ENCODE results near the gene SNRPA. TPM values are rescaled to one million over a fixed set of nuclear protein-coding genes. Genes with fewer than 3 reads are reported as not detected.
A peak's percentile ranks its signal among the peaks of the same experiment; 100 is the strongest.
"Not testable (repeated sequence)": the region's sequence is repeated elsewhere in the genome, so short reads cannot be mapped to it uniquely, and the experiment has no call there.

The SNRPA gene
- total RNA-seq, 1 donor from 2014 or later, result 17.0 TPM

DNA sequence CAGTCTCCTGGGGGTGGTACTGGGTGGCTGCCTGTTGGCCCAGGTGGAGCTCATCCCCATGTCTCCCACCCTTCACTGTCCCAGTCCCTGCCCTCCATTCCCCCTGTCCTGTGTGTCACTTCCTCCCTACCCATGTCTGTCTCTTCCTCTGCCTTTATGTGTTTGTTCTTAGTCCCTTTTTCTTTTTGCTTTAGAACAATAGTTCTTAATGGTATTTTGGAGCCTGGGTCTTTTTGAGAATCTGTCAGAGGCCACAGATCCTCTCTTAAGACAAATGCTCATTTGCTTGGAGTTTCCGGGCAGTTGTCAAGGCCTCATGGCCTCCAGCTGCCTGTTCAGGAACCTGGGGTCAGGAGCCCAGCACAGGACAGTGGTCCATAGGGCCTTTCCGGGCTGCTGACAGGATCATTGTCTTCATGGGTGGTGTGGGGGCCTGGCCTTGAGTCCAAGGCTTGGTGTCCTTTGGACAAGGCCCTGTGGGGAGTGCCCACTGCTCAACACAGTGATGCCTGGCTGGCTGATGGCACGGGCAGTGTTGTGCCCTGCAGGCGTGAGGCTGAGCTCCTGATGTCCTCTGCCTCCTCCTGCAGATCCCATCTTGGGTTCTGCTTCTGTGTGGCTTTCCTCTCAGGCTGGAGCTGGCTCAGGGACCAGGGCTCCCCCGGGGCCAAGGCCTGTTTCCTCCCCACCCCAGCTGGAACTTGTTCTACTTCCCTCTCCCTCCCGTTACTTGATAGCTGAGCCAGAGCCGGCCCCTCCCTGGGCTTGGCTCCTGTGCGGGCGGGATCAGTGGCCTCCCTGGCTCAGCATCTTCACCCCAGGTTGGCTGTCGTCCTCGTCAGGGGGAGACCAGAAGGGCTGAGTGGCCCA, 51.5 kb downstream of the SNRPA start:
- no peak for DNase-seq

DNA sequence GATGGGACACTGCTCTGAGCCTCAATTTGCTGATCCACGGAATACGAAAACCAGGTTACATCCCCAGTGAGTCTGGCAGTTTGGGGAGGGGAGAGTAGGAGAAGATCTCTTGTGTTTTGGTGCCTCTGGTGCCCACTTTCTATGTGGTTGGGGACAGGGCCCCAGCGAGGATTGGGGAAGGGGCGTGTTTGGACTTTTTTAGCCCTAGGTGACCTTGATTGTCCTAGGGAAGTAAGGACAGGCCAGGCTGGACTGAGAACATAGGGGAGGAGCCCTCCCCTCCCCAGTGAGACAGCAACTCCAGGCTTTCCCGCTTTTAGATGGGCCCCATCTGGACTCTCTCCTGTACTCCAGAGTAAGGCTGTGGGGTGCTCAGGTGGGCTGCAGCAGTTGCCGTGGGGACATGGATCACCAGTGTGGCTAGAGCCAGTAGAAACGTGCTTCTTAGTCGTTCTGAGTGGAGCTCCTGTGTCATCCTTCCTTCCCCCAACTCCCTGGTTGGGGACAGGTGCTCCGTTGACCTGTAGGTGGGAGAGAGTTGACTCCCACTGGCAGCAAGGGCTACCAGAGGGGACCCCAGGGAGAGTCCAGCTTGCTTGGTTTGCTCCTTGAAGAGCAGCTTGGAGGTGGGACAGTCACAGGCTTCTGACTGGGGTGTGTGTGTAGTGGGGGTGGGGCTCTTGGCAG, 52.3 kb downstream of the SNRPA start:
- no peak for DNase-seq

DNA sequence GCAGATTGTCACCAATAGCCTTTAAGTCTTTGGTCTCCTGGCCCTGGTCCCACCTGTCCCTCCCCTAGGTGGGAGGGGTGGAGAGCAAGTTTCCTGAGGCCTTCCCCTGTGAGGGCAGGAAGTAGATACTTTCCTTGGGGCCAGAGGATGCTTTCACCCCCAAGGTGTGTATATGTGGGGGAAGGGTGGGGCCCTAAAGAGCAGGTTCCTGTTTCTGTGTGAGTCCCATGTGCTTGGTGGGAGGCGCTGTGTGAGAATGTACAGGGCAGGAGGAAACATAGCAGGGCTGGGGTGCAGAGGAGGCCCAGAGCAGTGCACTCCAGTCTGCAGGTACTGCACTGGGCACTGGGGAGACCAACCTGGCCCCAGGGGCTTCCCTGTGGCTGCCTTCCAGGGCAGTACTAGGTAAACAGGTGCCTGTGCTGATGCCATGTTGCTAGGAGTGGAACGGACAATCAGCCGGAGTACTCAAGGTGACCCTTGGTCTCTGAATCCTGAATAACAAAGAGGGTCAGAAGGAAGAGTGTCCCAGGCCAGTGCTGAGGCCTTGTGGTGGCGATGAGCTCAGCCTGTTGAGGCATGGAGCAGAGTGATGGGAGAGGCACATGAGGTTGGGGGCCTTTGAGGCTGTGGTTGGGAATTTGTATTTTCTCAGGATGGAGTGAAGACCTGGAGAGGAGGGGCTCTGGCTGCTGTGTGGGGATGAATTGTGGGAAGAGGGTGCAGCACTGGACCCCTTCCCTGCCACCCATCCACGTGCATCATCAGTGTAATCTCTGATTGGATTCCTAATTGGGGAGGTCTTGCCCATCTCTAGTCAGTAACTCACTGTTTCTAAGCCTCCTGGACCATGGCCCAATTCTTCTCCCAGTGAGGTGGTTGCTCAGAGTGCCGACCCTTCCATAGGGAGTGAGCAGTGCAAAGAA, 53.1 kb downstream of the SNRPA start:
- DNase-seq, result no peak

DNA sequence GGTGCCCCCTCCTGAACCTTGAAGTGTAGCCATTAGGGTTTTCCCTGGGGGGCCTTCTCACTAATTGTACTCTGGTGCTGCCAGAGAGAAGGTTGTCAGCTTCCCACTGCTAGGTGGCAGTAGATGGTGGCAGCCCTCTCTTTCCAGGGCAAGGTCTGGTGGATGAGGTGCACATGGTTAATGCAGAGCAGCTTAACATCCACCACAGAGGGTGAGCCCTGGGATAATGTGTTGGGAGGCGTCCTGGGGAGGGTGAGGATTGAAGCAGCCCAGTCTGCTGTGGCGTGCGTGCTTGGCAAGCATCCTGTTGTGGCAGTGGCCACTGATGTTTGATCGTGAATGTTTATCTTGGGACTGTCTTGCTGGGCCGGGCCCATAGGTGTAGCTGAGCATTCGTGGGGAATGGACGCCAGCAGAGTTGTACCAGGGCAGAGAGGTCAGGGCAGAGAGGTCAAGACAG, 53.8 kb downstream of the SNRPA start:
- DNase-seq, result no peak

DNA sequence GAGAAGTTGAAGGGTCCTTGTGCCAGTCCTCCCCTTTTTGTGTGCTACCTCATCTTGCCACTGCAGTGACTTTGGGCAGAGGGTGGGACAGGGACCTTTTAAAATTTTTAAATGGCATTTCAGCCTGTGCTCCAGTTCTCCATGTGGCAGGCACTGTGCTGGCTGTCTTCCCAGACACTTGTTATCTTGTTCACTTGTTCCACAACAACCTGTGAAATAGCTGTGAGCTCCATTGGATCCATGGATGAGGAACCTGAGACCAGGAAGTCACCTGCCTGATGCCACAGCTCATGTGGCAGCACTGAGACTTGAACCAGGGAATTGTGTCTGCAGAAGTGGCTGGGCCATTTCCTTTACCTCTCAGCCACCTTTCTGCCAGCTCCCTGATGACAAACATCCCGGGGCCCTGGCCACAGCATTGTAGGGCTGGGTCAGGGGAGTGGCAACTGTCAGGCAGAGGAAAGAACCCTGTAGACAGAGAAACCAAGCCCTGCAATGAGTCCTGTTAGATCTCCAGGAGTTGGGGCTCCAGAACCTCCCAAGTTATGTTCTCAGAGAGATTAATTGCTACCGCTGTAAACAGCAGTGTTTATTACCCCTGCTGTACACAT, 54.4 kb downstream of the SNRPA start:
- no peak for DNase-seq

DNA sequence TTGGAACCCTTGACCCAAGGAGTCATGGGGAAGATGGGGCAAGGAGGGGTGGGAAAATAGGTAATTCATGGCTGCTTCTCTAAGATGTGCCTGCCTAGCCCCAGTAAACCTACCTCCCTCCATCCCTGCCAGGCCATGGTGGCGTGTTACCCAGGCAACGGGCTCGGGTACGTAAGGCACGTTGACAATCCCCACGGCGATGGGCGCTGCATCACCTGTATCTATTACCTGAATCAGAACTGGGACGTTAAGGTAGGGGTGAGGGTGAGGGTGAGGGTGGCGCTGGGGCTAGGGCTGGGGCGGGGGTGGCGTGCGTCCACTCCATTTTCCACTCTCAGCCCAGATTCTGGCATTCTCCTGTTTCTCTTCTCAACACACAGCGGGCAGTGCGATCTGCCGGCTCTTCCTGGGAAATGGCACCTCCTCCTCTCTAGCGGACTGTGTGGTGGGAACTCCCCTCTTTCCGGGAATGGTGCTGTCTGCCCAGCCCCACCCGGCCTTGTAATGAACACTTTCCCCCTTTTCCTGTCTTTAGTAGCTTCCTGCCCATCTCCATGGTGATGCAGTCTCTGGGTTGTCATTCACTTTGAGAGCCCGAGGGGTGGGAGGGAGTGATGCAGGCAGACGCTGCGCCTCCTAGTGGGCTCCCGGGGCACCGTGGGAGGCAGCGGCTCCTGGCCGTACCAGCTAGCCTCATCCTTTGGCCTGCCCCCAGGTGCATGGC, 55.6 kb downstream of the SNRPA start:
- peak; percentile 89 for DNase-seq

DNA sequence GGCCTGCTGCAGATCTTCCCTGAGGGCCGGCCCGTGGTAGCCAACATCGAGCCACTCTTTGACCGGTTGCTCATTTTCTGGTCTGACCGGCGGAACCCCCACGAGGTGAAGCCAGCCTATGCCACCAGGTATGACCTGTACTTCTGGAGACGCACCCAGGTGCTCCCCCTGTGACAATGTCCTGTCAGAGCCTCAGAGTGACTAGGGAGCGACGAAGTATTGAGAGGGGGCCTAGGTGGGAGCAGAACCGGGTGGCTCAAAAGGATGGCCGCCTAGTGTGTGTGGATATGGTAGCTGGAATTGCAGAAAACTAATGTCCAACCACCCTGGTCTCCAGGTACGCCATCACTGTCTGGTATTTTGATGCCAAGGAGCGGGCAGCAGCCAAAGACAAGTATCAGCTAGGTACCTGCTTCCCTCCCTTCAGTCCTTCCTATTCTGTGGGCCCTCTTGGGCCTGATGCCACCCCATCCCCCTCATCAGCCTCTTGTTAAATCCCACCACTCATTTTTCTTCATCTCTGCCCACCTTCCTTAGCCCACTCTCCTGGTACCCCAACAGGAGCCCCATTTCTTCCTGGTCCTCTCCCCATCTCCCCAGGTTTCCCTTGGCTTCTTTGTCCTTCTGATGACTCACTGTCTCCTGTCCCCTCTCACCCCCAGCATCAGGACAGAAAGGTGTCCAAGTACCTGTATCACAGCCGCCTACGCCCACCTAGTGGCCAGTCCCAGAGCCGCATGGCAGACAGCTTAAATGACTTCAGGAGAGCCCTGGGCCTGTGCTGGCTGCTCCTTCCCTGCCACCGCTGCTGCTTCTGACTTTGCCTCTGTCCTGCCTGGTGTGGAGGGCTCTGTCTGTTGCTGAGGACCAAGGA, 56.4 kb downstream of the SNRPA start:
- no peak for DNase-seq

DNA sequence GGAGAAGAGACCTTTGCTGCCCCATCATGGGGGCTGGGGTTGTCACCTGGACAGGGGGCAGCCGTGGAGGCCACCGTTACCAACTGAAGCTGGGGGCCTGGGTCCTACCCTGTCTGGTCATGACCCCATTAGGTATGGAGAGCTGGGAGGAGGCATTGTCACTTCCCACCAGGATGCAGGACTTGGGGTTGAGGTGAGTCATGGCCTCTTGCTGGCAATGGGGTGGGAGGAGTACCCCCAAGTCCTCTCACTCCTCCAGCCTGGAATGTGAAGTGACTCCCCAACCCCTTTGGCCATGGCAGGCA, 57.0 kb downstream of the SNRPA start:
- DNase-seq, result no peak

DNA sequence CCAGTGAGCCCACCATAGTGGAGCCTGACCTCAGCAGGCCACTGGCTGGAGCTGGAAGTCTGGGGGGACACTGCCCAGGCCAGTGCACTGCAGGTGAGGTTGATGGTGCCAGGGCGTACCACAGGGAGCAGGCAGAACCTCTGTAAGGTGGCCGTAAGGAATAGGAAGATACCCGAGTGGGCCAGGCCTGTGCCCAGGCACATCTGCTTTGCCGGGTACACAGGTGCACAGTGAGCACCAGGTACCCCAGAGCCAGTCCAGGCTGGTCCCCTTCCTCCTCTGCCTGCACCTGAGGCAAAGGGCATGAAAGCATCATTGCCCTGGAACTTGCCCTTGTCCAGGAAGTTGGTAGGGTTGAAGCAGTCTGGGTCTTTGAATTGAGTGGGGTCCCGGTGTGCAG, 57.5 kb downstream of the SNRPA start:
- no peak for DNase-seq

DNA sequence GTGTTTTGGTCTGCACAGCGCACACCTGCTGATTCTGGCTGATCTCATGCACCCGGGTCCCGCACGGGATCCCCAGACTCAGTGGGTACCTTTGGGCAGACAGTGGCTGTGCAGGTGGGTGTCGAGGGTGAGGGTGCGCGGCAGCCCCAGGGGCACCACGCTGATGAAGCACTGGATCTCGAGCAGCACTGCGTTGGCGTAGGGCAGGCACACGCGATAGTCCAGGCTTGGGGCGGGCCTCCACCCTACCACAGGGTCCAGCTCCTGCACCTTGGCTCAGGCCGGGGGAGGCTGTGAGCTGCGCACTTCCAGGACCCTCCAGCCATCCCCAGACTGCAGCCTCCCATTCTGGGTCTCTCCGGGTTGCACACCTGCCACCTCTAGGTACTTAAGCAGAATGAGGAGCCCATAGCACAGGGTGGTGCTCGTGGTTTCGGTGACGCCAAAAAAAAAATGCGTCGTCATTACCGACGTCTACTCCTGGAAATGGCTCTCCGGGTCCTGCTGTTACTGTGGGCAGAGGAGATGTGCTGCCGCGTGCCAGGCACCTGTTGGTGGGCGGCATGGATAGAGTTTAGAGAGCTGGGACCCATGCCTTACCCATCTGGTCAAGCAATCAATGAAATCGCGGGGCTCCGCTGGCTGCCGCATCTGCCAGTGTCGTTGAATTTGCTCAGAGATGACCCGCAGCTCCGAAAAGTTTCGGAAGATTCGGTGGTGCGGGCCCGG, 58.5 kb downstream of the SNRPA start:
- DNase-seq, result no peak

DNA sequence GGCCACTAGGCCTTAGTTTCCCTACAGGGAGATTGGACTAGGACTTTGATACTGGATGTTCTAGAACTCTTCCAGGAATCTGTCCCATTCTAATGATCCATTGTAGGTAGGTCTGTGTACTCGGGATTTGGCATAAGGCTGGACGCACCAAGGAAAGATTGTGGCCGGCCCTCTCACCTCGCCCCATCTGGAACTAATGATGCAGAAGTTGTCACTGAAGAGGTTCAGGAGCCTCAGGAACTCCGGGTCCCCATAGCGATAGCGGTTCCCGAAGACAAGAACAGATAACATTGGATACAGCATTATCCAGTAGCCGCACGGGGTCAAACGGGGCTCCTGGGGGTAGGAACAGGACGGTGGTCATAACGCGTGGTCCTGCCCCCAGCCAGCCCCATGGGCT, 59.2 kb downstream of the SNRPA start:
- no peak for DNase-seq

DNA sequence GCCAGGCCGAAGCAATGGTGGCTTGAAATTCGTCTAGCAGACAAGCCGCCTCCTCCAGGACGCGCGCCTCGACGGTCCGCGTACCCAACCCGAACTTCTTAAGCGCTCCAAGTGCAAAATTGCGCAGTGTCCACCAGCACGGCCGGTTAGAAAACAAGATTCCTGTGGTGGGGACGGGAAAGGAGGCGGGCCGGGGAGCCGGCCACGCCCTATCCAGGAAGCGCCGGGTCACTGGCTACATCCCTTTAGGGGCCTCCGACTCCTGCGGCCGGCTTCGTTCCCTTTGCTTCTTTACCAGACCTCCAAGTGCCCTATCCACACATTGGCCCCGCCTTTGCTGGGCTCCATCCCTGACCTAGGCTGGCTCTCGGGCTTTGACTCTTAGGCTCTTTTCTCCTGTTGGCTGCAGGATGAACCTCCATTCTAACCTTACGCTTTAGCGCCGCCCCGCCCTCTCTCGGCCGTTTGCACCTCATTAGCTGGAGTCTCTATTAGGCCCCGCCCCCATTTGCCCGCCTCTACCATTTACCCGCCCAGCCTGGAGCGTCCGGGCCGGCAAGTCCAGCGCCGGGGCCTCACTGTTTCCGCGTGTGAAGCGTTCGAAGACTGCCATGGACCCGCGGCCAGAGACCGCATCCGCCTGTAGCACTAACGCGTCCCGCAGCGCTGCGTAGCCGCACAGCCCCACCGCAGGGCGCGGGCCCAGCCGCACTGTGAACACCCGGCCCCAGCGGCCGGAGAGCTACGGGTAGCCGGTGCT, 59.8 kb downstream of the SNRPA start:
- DNase-seq, result peak; percentile 70

DNA sequence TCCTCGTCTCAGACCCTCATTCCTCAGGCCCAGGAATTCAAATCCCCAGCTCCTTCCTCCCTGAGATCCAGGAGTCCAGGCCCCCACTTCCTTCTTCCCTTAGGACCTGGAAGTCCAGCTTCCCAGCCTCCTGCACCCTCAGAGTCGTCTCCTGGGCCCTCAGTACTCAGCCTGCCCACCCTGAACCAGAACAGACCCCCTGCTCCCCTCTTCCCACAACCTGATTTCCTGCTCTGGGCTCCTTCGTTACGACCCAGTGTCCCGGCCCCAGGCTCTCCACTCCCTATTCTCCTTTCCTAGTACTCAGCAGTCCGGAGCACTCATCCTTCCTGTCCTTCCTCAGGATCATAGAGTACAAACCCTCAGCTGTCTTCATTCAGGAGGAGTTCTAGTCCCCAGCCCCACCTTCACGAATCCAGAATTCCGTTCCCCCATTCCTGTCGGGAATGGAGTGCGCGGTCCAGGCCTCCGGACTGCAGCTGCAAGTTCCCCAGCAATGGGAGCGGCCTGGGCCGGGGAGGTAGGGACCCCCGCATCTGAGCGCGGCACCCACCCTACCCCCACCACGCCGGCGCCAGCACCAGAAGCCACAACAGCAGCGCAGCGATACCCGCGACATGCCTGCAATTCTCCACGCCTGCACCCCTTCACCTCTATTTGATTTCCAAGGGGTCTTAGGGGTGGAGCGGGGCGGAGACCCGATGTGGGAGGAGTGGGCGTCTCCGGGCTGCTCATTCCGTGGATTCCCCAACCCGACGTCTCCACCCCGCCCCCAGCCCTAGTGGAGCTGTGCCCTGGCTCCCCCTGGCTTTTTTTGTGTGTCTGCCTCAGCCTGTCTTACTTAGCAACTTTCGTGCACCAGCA, 60.7 kb downstream of the SNRPA start:
- no peak for DNase-seq

DNA sequence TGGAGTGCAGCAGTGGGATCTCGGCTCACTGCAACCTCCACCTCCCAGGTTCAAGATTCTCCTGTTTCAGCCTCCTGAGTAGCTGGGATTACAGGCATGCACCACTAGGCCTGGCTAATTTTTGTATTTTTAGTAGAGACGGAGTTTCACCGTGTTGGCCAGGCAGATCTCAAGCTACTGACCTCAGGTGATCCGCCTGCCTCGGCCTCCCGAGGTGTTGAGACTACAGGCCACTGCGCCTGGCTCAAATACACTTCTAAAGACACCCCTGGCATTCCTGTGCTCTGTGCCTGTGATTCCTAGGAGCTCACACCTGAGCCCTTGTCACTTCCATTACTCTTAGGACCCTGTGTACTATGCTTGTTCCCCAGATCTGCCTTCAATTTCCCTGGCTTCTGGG, 61.6 kb downstream of the SNRPA start:
- not testable (repeated sequence) for DNase-seq

DNA sequence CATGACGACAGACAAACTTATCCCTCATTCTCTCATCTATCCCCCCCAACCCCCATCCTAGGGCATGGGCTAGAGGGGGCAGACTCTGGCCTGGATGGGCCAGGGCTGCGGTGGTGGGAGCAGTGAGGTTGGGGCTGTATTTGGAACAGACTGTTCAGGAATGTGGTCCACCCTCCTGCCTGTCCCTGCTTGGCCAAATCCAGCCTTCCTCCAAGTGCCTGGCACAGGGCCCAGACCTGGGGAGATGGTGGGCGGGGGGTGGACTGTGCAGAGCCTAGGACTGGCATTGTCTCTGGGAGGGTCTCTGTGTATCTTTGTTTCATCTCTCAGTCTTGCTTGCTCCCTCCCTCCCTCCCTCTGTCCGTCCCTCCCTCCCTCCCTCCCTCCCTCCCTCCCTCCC, 62.2 kb downstream of the SNRPA start:
- no peak for DNase-seq

Data from occipital lobe (tissue), 2 donors.